ENCODE data around the gene HOPX.
"Not testable (repeated sequence)": the region's sequence is repeated elsewhere in the genome, so short reads cannot be mapped to it uniquely, and the experiment has no call there.

HOPX gene

GRCh38 chr4:56653461-56654237 lies 27.4 kb downstream of the HOPX start:
- no peak for DNase-seq

- no peak for DNase-seq
Measured at GRCh38 chr4:56652196-56652595, 28.9 kb downstream of the HOPX start.

- no peak for DNase-seq
Measured at GRCh38 chr4:56651056-56651350, 30.1 kb downstream of the HOPX start.

GRCh38 chr4:56650262-56651055 lies 30.6 kb downstream of the HOPX start:
- DNase-seq, result no peak

GRCh38 chr4:56649445-56650261 lies 31.4 kb downstream of the HOPX start:
- no peak for DNase-seq

- DNase-seq, result no peak
Measured at GRCh38 chr4:56648824-56649151, 32.3 kb downstream of the HOPX start.

- DNase-seq, result no peak
Measured at GRCh38 chr4:56648021-56648823, 32.9 kb downstream of the HOPX start.

- no peak for DNase-seq
Measured at GRCh38 chr4:56646341-56646740, 34.8 kb downstream of the HOPX start.

- no peak for DNase-seq
Measured at GRCh38 chr4:56643596-56643995, 37.5 kb downstream of the HOPX start.

- DNase-seq, result no peak
Measured at GRCh38 chr4:56641494-56642051, 39.5 kb downstream of the HOPX start.

- DNase-seq, result no peak
Measured at GRCh38 chr4:56640621-56641493, 40.2 kb downstream of the HOPX start.

GRCh38 chr4:56637791-56638190 lies 43.3 kb downstream of the HOPX start:
- DNase-seq, result no peak

- no peak for DNase-seq
Measured at GRCh38 chr4:56637154-56637553, 43.9 kb downstream of the HOPX start.

- not testable (repeated sequence) for DNase-seq
Measured at GRCh38 chr4:56634954-56635353, 46.1 kb downstream of the HOPX start.

- DNase-seq, result no peak
Measured at GRCh38 chr4:56633486-56633885, 47.6 kb downstream of the HOPX start.

- no peak for DNase-seq
Measured at GRCh38 chr4:56630876-56631666, 50.0 kb downstream of the HOPX start.

GRCh38 chr4:56628592-56628991 lies 52.5 kb downstream of the HOPX start:
- no peak for DNase-seq

GRCh38 chr4:56627985-56628384 lies 53.1 kb downstream of the HOPX start:
- no peak for DNase-seq

- no peak for DNase-seq
Measured at GRCh38 chr4:56627375-56627774, 53.7 kb downstream of the HOPX start.

GRCh38 chr4:56626963-56627362 lies 54.1 kb downstream of the HOPX start:
- DNase-seq, result no peak

GRCh38 chr4:56626420-56626819 lies 54.7 kb downstream of the HOPX start:
- no peak for DNase-seq
